GM12874 (cell line): Measurements from ENCODE around the gene TRIP12.

Experiments used
- CTCF ChIP-seq: IDR thresholded peaks from 2 replicates; pipeline ENCODE4 v1.5.1; 2011; ENCODE audit warnings: low read depth, mild to moderate bottlenecking, control low read depth, low read length, moderate library complexity; ENCODE audit not compliant: insufficient read depth

TRIP12 gene

GRCh38 chr2:229852565-229852964 lies 69.2 kb downstream of the TRIP12 start:
- TF ChIP-seq CTCF = no peak

- no peak for TF ChIP-seq CTCF
These were observed 69.9 kb downstream of the TRIP12 start for GRCh38 chr2:229851870-229852269.

- no peak for TF ChIP-seq CTCF
These were observed 72.7 kb downstream of the TRIP12 start for GRCh38 chr2:229849073-229849472.

- no peak for TF ChIP-seq CTCF
These were observed 78.2 kb downstream of the TRIP12 start for GRCh38 chr2:229843613-229844012.

GRCh38 chr2:229838729-229839128 lies 83.1 kb downstream of the TRIP12 start:
- TF ChIP-seq CTCF = no peak

- TF ChIP-seq CTCF = no peak
These were observed 85.0 kb downstream of the TRIP12 start for GRCh38 chr2:229836847-229837246.

- no peak for TF ChIP-seq CTCF
These were observed 86.1 kb downstream of the TRIP12 start for GRCh38 chr2:229835596-229836283.
